ENCODE measurements around the gene FGF18.

The FGF18 gene

GRCh38 chr5:171421331-171422262, 2.1 kb downstream of the FGF18 start:
- DNase-seq (ENCODE audit: low read depth), result no peak
- TF ChIP-seq CTCF (IDR thresholded peaks at IDR 0.05; ENCODE audit: insufficient read depth, low read depth, low read length, missing control alignments), result no peak
- H3K4me3 ChIP-seq (ENCODE audit: low read depth, low read length), result no peak overlapping the region

- no peak for DNase-seq (ENCODE audit: low read depth)
- TF ChIP-seq CTCF (IDR thresholded peaks at IDR 0.05; ENCODE audit: insufficient read depth, low read depth, low read length, missing control alignments), result no peak
Measured at GRCh38 chr5:171422495-171422894, 3.0 kb downstream of the FGF18 start.

GRCh38 chr5:171422902-171423663, 3.6 kb downstream of the FGF18 start:
- H3K4me3 ChIP-seq (ENCODE audit: low read depth, low read length), result no peak overlapping the region
- no peak for TF ChIP-seq CTCF (IDR thresholded peaks at IDR 0.05; ENCODE audit: insufficient read depth, low read depth, low read length, missing control alignments)
- no peak for DNase-seq (ENCODE audit: low read depth)

More at GRCh38 chr5:171422495-171422894, 3.0 kb downstream of the FGF18 start:
- H3K4me3 ChIP-seq (ENCODE audit: low read depth, low read length), result no peak overlapping the region

- no peak for DNase-seq (ENCODE audit: low read depth)
- no peak for TF ChIP-seq CTCF (IDR thresholded peaks at IDR 0.05; ENCODE audit: insufficient read depth, low read depth, low read length, missing control alignments)
- H3K4me3 ChIP-seq (ENCODE audit: low read depth, low read length), result no peak overlapping the region
Measured at GRCh38 chr5:171424726-171425125, 5.3 kb downstream of the FGF18 start.

GRCh38 chr5:171425596-171426244, 6.3 kb downstream of the FGF18 start:
- no peak for TF ChIP-seq CTCF (IDR thresholded peaks at IDR 0.05; ENCODE audit: insufficient read depth, low read depth, low read length, missing control alignments)
- DNase-seq (ENCODE audit: low read depth), result no peak
- no peak overlapping the region for H3K4me3 ChIP-seq (ENCODE audit: low read depth, low read length)

- no peak overlapping the region for H3K4me3 ChIP-seq (ENCODE audit: low read depth, low read length)
- DNase-seq (ENCODE audit: low read depth), result no peak
- no peak for TF ChIP-seq CTCF (IDR thresholded peaks at IDR 0.05; ENCODE audit: insufficient read depth, low read depth, low read length, missing control alignments)
Measured at GRCh38 chr5:171426266-171426665, 6.8 kb downstream of the FGF18 start.

Measured in GM12865 (cell line).